ENCODE results near the gene SAP30BP. TPM values are rescaled to one million over a fixed set of nuclear protein-coding genes. Genes with fewer than 3 reads are reported as not detected.

The SAP30BP gene
- total RNA-seq, 2 experiments from 2014 or later, result 97.0 to 97.5 TPM

- H3K4me1 Mint-ChIP-seq, result peaks cover 21% of the 10 kb centered on the region
- no peaks in the 10 kb centered on the region for H3K9me3 Mint-ChIP-seq
- no peak for DNase-seq
- peaks cover 7% of the 10 kb centered on the region for H3K36me3 Mint-ChIP-seq (ENCODE audit: low read depth)
- ChIA-PET CTCF (no interaction called here), POLR2A (no interaction called here)
- no peak overlapping the region for H3K4me3 Mint-ChIP-seq
- no peaks in the 10 kb centered on the region for H3K27me3 Mint-ChIP-seq
- no peak overlapping the region for H3K27ac Mint-ChIP-seq
Measured at GRCh38 chr17:75664099-75664549, 3.0 kb upstream of the SAP30BP start.

- Mint-ChIP-seq H3K36me3 (ENCODE audit: low read depth) (peaks cover 15% of the 10 kb centered on the region), H3K27ac (peak overlapping the region; percentile 78), H3K4me3 (no peak overlapping the region), H3K27me3 (no peaks in the 10 kb centered on the region), H3K4me1 (peaks cover 31% of the 10 kb centered on the region), H3K9me3 (no peaks in the 10 kb centered on the region)
- CTCF ChIA-PET, result interaction anchor here (0.9 to 2.0 kb wide), 6 partner anchors 13 to 395 kb away, joined by 3 to 9 read pairs (median 4); partner anchors contain the start of genes GRB2, MIF4GD and SMIM5
- POLR2A ChIA-PET, result interaction anchor here (0.6 kb wide), 1 partner anchor 405 kb away, joined by 4 read pairs; no protein-coding TSS in a partner anchor
- DNase-seq, result no peak
Measured at GRCh38 chr17:75665981-75666380, 1.2 kb upstream of the SAP30BP start.

- no peaks in the 10 kb centered on the region for H3K9me3 Mint-ChIP-seq
- peaks cover 24% of the 10 kb centered on the region for H3K36me3 Mint-ChIP-seq (ENCODE audit: low read depth)
- H3K27me3 Mint-ChIP-seq, result no peaks in the 10 kb centered on the region
- ChIA-PET CTCF (interaction anchor here (0.8 to 2.0 kb wide), 5 partner anchors 14 to 115 kb away, joined by 3 to 9 read pairs (median 4); partner anchors contain the start of gene SMIM5), POLR2A (no interaction called here)
- no peak for DNase-seq
- no peak overlapping the region for H3K27ac Mint-ChIP-seq
- H3K4me1 Mint-ChIP-seq, result peaks cover 32% of the 10 kb centered on the region
- H3K4me3 Mint-ChIP-seq, result no peak overlapping the region
Measured at GRCh38 chr17:75667825-75668224, 687 bp downstream of the SAP30BP start.

GRCh38 chr17:75668489-75668888 lies 1.4 kb downstream of the SAP30BP start:
- Mint-ChIP-seq H3K4me1 (peaks cover 34% of the 10 kb centered on the region), H3K9me3 (no peaks in the 10 kb centered on the region), H3K4me3 (no peak overlapping the region), H3K36me3 (ENCODE audit: low read depth) (peaks cover 24% of the 10 kb centered on the region), H3K27me3 (no peaks in the 10 kb centered on the region), H3K27ac (no peak overlapping the region)
- no peak for DNase-seq
- ChIA-PET POLR2A (interaction anchor here (0.6 kb wide), 1 partner anchor 156 kb away, joined by 5 read pairs; no protein-coding TSS in a partner anchor), CTCF (interaction anchor here (0.6 to 1.9 kb wide), 5 partner anchors 36 to 115 kb away, joined by 3 to 9 read pairs (median 3); partner anchors contain the start of gene SMIM5)

GRCh38 chr17:75670868-75671267 lies 3.7 kb downstream of the SAP30BP start:
- DNase-seq, result no peak
- Mint-ChIP-seq H3K27me3 (no peaks in the 10 kb centered on the region), H3K27ac (no peak overlapping the region), H3K4me3 (no peak overlapping the region), H3K4me1 (peaks cover 31% of the 10 kb centered on the region), H3K36me3 (ENCODE audit: low read depth) (peaks cover 25% of the 10 kb centered on the region), H3K9me3 (no peaks in the 10 kb centered on the region)
- ChIA-PET POLR2A (no interaction called here), CTCF (interaction anchor here (0.6 to 3.1 kb wide), 3 partner anchors 77 to 787 kb away, joined by 3 to 16 read pairs (median 7); no protein-coding TSS in a partner anchor)

- POLR2A ChIA-PET, result no interaction called here
- H3K4me1 Mint-ChIP-seq, result peaks cover 32% of the 10 kb centered on the region
- CTCF ChIA-PET, result interaction anchor here (0.7 to 3.1 kb wide), 6 partner anchors 40 to 156 kb away, joined by 3 to 16 read pairs (median 5); partner anchors contain the start of gene TSEN54
- no peak for DNase-seq
- no peak overlapping the region for H3K27ac Mint-ChIP-seq
- H3K4me3 Mint-ChIP-seq, result no peak overlapping the region
- no peaks in the 10 kb centered on the region for H3K9me3 Mint-ChIP-seq
- H3K36me3 Mint-ChIP-seq (ENCODE audit: low read depth), result peaks cover 29% of the 10 kb centered on the region
- no peaks in the 10 kb centered on the region for H3K27me3 Mint-ChIP-seq
Measured at GRCh38 chr17:75672011-75672410, 4.9 kb downstream of the SAP30BP start.

- ChIA-PET CTCF (interaction anchor here (0.6 to 3.5 kb wide), 9 partner anchors 12 to 503 kb away, joined by 3 to 23 read pairs (median 4); partner anchors contain the start of gene TSEN54), POLR2A (interaction anchor here (0.7 kb wide), 1 partner anchor 23 kb away, joined by 3 read pairs; no protein-coding TSS in a partner anchor)
- Mint-ChIP-seq H3K27me3 (no peaks in the 10 kb centered on the region), H3K27ac (no peak overlapping the region), H3K4me3 (no peak overlapping the region), H3K4me1 (peaks cover 27% of the 10 kb centered on the region), H3K36me3 (ENCODE audit: low read depth) (peaks cover 26% of the 10 kb centered on the region), H3K9me3 (no peaks in the 10 kb centered on the region)
- no peak for DNase-seq
Measured at GRCh38 chr17:75673487-75673886, 6.3 kb downstream of the SAP30BP start.

GRCh38 chr17:75676461-75676860 lies 9.3 kb downstream of the SAP30BP start:
- Mint-ChIP-seq H3K4me1 (peaks cover 11% of the 10 kb centered on the region), H3K36me3 (ENCODE audit: low read depth) (peaks cover 16% of the 10 kb centered on the region), H3K4me3 (no peak overlapping the region), H3K27ac (no peak overlapping the region), H3K27me3 (no peaks in the 10 kb centered on the region), H3K9me3 (no peaks in the 10 kb centered on the region)
- POLR2A ChIA-PET, result no interaction called here
- DNase-seq, result no peak
- CTCF ChIA-PET, result interaction anchor here (0.6 to 3.5 kb wide), 3 partner anchors 72 to 101 kb away, joined by 3 to 23 read pairs (median 4); no protein-coding TSS in a partner anchor

GRCh38 chr17:75679706-75680211 lies 12.6 kb downstream of the SAP30BP start:
- H3K4me1 Mint-ChIP-seq, result peaks cover 12% of the 10 kb centered on the region
- DNase-seq, result no peak
- peak overlapping the region; percentile 51 for H3K27ac Mint-ChIP-seq
- no peaks in the 10 kb centered on the region for H3K9me3 Mint-ChIP-seq
- H3K36me3 Mint-ChIP-seq (ENCODE audit: low read depth), result peaks cover 10% of the 10 kb centered on the region
- ChIA-PET POLR2A (no interaction called here), CTCF (interaction anchor here (0.5 to 6.3 kb wide), 6 partner anchors 8 to 388 kb away, joined by 3 to 33 read pairs (median 3); no protein-coding TSS in a partner anchor)
- H3K27me3 Mint-ChIP-seq, result no peaks in the 10 kb centered on the region
- H3K4me3 Mint-ChIP-seq, result no peak overlapping the region

- ChIA-PET POLR2A (no interaction called here), CTCF (interaction anchor here (0.5 to 6.3 kb wide), 7 partner anchors 25 to 388 kb away, joined by 3 to 33 read pairs (median 4); no protein-coding TSS in a partner anchor)
- Mint-ChIP-seq H3K27ac (no peak overlapping the region), H3K27me3 (no peaks in the 10 kb centered on the region), H3K9me3 (no peaks in the 10 kb centered on the region), H3K36me3 (ENCODE audit: low read depth) (peaks cover 7% of the 10 kb centered on the region), H3K4me3 (no peak overlapping the region), H3K4me1 (peaks cover 11% of the 10 kb centered on the region)
- no peak for DNase-seq
Measured at GRCh38 chr17:75680431-75680830, 13.3 kb downstream of the SAP30BP start.

GRCh38 chr17:75681289-75681688 lies 14.2 kb downstream of the SAP30BP start:
- Mint-ChIP-seq H3K4me3 (no peak overlapping the region), H3K36me3 (ENCODE audit: low read depth) (peaks cover 3% of the 10 kb centered on the region), H3K9me3 (no peaks in the 10 kb centered on the region), H3K27me3 (no peaks in the 10 kb centered on the region), H3K4me1 (peaks cover 12% of the 10 kb centered on the region), H3K27ac (no peak overlapping the region)
- no peak for DNase-seq
- POLR2A ChIA-PET, result interaction anchor here (0.6 kb wide), 1 partner anchor 382 kb away, joined by 3 read pairs; no protein-coding TSS in a partner anchor
- CTCF ChIA-PET, result interaction anchor here (1.9 to 6.3 kb wide), 2 partner anchors 68 to 72 kb away, joined by 4 to 33 read pairs; no protein-coding TSS in a partner anchor

- POLR2A ChIA-PET, result interaction anchor here (0.6 kb wide), 1 partner anchor 192 kb away, joined by 6 read pairs; no protein-coding TSS in a partner anchor
- H3K4me3 Mint-ChIP-seq, result no peak overlapping the region
- H3K27me3 Mint-ChIP-seq, result no peaks in the 10 kb centered on the region
- H3K9me3 Mint-ChIP-seq, result no peaks in the 10 kb centered on the region
- CTCF ChIA-PET, result interaction anchor here (0.8 to 6.3 kb wide), 7 partner anchors 9 to 70 kb away, joined by 3 to 33 read pairs (median 4); partner anchors contain the start of gene SMIM5
- H3K36me3 Mint-ChIP-seq (ENCODE audit: low read depth), result peaks cover 4% of the 10 kb centered on the region
- H3K4me1 Mint-ChIP-seq, result peaks cover 28% of the 10 kb centered on the region
- no peak for DNase-seq
- no peak overlapping the region for H3K27ac Mint-ChIP-seq
Measured at GRCh38 chr17:75683583-75683982, 16.4 kb downstream of the SAP30BP start.

GRCh38 chr17:75684249-75684648 lies 17.1 kb downstream of the SAP30BP start:
- ChIA-PET CTCF (interaction anchor here (0.8 to 6.3 kb wide), 6 partner anchors 9 to 65 kb away, joined by 3 to 33 read pairs (median 4); partner anchors contain the start of gene SMIM5), POLR2A (no interaction called here)
- no peak for DNase-seq
- Mint-ChIP-seq H3K36me3 (ENCODE audit: low read depth) (peaks cover 3% of the 10 kb centered on the region), H3K27ac (no peak overlapping the region), H3K27me3 (no peaks in the 10 kb centered on the region), H3K4me1 (peaks cover 35% of the 10 kb centered on the region), H3K9me3 (no peaks in the 10 kb centered on the region), H3K4me3 (no peak overlapping the region)

All from activated CD4-positive, alpha-beta T cell treated with anti-CD3 and anti-CD28 coated beads, Interleukin-2, amount 10 ng/mL, durations not matched to agents 7 days and 5 days (primary cell).